ENCODE results near the gene FAAP100. TPM values are rescaled to one million over a fixed set of nuclear protein-coding genes. Genes with fewer than 3 reads are reported as not detected.
A peak's percentile ranks its signal among the peaks of the same experiment; 100 is the strongest.

FAAP100 gene
- total and polyA plus RNA-seq, 12 donors = 8.7 to 30.6 (median 13.3) TPM

GRCh38 chr17:81551458-81552243 is 502 bp downstream of the FAAP100 start:
- H3K27ac ChIP-seq = peak overlapping the region; percentile 25 to 95 (median 92)
- H3K4me1 ChIP-seq = peaks cover 17 to 47% (median 41%) of the 10 kb centered on the region in 9 donors
- ATAC-seq (peak in 4 of 8 donors; percentile 1 to 30 (median 12)), DNase-seq (peak in 1 of 2 donors; percentile 27)
- intact Hi-C loops (cut with DNase I) = loop anchor here in 1 of 10 donors (5.0 kb wide), 1 partner anchor 34 kb away; no protein-coding TSS in a partner anchor
- H3K9me3 ChIP-seq = no peaks in the 10 kb centered on the region
- no peak for TF ChIP-seq CTCF (IDR thresholded peaks at IDR 0.05)
- 1% methylated on average over 51 to 68 of the region's 69 CpGs for WGBS, 2 donors
- peaks cover 0 to 52% (median 22%) of the 10 kb centered on the region in 9 donors for H3K36me3 ChIP-seq
- H3K27me3 ChIP-seq = no peaks in the 10 kb centered on the region
- peak overlapping the region; percentile 78 to 99 (median 96) for H3K4me3 ChIP-seq

GRCh38 chr17:81550830-81551457 is 1.2 kb downstream of the FAAP100 start:
- Histone ChIP-seq H3K27ac (peak overlapping the region in 3 of 10 donors; percentile 90 to 94 (median 93)), H3K4me1 (peaks cover 15 to 39% (median 35%) of the 10 kb centered on the region in 9 donors), H3K36me3 (peaks cover 0 to 52% (median 25%) of the 10 kb centered on the region in 9 donors), H3K27me3 (no peaks in the 10 kb centered on the region), H3K4me3 (peak overlapping the region in 9 of 10 donors; percentile 85 to 99 (median 96)), H3K9me3 (no peaks in the 10 kb centered on the region)
- 82 to 83% methylated on average over 27 of the region's 27 CpGs for WGBS, 2 donors
- TF ChIP-seq CTCF (IDR thresholded peaks at IDR 0.05) = no peak
- peak in 1 of 8 donors; percentile 3 for ATAC-seq
- peak in 1 of 2 donors; percentile 12 for DNase-seq
- intact Hi-C loops (cut with DNase I) = loop anchor here in 1 of 10 donors (5.0 kb wide), 1 partner anchor 34 kb away; no protein-coding TSS in a partner anchor

GRCh38 chr17:81550285-81550684 is 1.9 kb downstream of the FAAP100 start:
- no peak for TF ChIP-seq CTCF (IDR thresholded peaks at IDR 0.05)
- ATAC-seq (no peak), DNase-seq (no peak)
- intact Hi-C loops (cut with DNase I) = loop anchor here in 1 of 10 donors (5.0 kb wide), 1 partner anchor 33 kb away; no protein-coding TSS in a partner anchor
- peaks cover 14 to 34% (median 30%) of the 10 kb centered on the region in 9 donors for H3K4me1 ChIP-seq
- 93 to 97% methylated on average over 15 of the region's 15 CpGs for whole genome bisulfite sequencing, 2 donors
- H3K27me3 ChIP-seq = no peaks in the 10 kb centered on the region
- no peak overlapping the region for H3K27ac ChIP-seq
- H3K36me3 ChIP-seq = peaks cover 0 to 57% (median 27%) of the 10 kb centered on the region in 9 donors
- H3K4me3 ChIP-seq = no peak overlapping the region
- no peaks in the 10 kb centered on the region for H3K9me3 ChIP-seq

- 91 to 95% methylated on average over 8 of the region's 8 CpGs for WGBS, 2 donors
- H3K27me3 ChIP-seq = no peaks in the 10 kb centered on the region
- H3K36me3 ChIP-seq = peaks cover 0 to 61% (median 32%) of the 10 kb centered on the region in 9 donors
- no peak overlapping the region for H3K4me3 ChIP-seq
- no peaks in the 10 kb centered on the region for H3K9me3 ChIP-seq
- intact Hi-C loops (cut with DNase I) = loop anchor here in 1 of 10 donors (5.0 kb wide), 1 partner anchor 33 kb away; no protein-coding TSS in a partner anchor
- H3K4me1 ChIP-seq = peaks cover 14 to 34% (median 29%) of the 10 kb centered on the region in 9 donors
- ATAC-seq = no peak
- no peak for TF ChIP-seq CTCF (IDR thresholded peaks at IDR 0.05)
- no peak overlapping the region for H3K27ac ChIP-seq
- no peak for DNase-seq
Observed at GRCh38 chr17:81549826-81550225, 2.3 kb downstream of the FAAP100 start.
